Loucy (cell line): Measurements from ENCODE around the gene PLEKHG5.

Experiments
- H2AFZ ChIP-seq: fragments of 200-600 bp; sonication (generic); 2 replicates; pipeline ENCODE4 v1.6.0; 2016; ENCODE audit warnings: antibody characterized with exemption, mild to moderate bottlenecking, low read length, moderate library complexity
- H3F3A ChIP-seq: fragments of 200-600 bp; 2 replicates; pipeline ENCODE4 v1.6.0; 2016; ENCODE audit warnings: antibody characterized with exemption, low read depth, mild to moderate bottlenecking
- H3K27me3 ChIP-seq: fragments of 200-600 bp; sonication (generic); 2 replicates; pipeline ENCODE4 v1.6.1; 2014; ENCODE audit warnings: low read length, mild to moderate bottlenecking; ENCODE audit not compliant: insufficient read depth, poor library complexity, severe bottlenecking
- H3K36me3 ChIP-seq: fragments of 200-600 bp; sonication (generic); 2 replicates; pipeline ENCODE4 v1.6.1; 2016; ENCODE audit warnings: low read length; ENCODE audit not compliant: insufficient read depth
- H3K4me1 ChIP-seq: fragments of 200-600 bp; sonication (generic); 2 replicates; pipeline ENCODE4 v1.5.1; 2014; ENCODE audit warnings: low read length, mild to moderate bottlenecking; ENCODE audit not compliant: insufficient read depth, poor library complexity, severe bottlenecking
- H3K4me2 ChIP-seq: fragments of 200-600 bp; sonication (generic); 2 replicates; pipeline ENCODE4 v1.6.0; 2014; ENCODE audit warnings: antibody characterized with exemption, low read length, low read depth, mild to moderate bottlenecking; ENCODE audit not compliant: poor library complexity, severe bottlenecking
- H3K4me3 ChIP-seq: fragments of 200-600 bp; sonication (generic); 2 replicates; pipeline ENCODE4 v1.5.1; 2014; ENCODE audit warnings: low read length, mild to moderate bottlenecking, mixed read lengths; ENCODE audit not compliant: poor library complexity, severe bottlenecking
- H3K79me2 ChIP-seq: fragments of 200-600 bp; sonication (generic); 2 replicates; pipeline ENCODE4 v1.6.1; 2014; ENCODE audit warnings: low read length; ENCODE audit not compliant: insufficient read depth
- H3K9ac ChIP-seq: fragments of 200-600 bp; sonication (generic); 2 replicates; pipeline ENCODE4 v1.6.0; 2014; ENCODE audit warnings: mild to moderate bottlenecking, low read depth, low read length, moderate library complexity; ENCODE audit not compliant: poor library complexity, severe bottlenecking
- H3K9me2 ChIP-seq: fragments of 200-600 bp; sonication (generic); replicated peaks from 2 replicates; pipeline ENCODE4 v1.6.1; 2016; ENCODE audit warnings: low read depth, low read length, mixed read lengths
- H3K9me3 ChIP-seq: fragments of 200-600 bp; sonication (generic); 2 replicates; pipeline ENCODE4 v1.6.1; 2014; ENCODE audit warnings: mild to moderate bottlenecking, antibody characterized with exemption, low read length, low read depth; ENCODE audit not compliant: insufficient read depth
- H4K20me1 ChIP-seq: fragments of 200-600 bp; sonication (generic); 2 replicates; pipeline ENCODE4 v1.6.0; 2014; ENCODE audit warnings: antibody characterized with exemption, low read length, mild to moderate bottlenecking; ENCODE audit not compliant: insufficient read depth, poor library complexity, severe bottlenecking
- EZH2phosphoT487 ChIP-seq: fragments of 200-600 bp; IDR thresholded peaks from 2 replicates; pipeline ENCODE4 v1.6.1; 2018; ENCODE audit warnings: antibody characterized with exemption, mild to moderate bottlenecking, moderate library complexity, borderline replicate concordance
- TF ChIP-seq, protein P1 (sequence below): fragments of 200-600 bp; sonication (generic); conservative IDR thresholded peaks from 2 replicates; pipeline ENCODE4 v1.5.1; 2014; ENCODE audit warnings: mild to moderate bottlenecking, antibody characterized with exemption, low read length

PLEKHG5 gene

GRCh38 chr1:6491480-6491962, at the start of gene PLEKHG5:
TSS of gene PLEKHG5 (minus strand) at chr1:6491667. CDS start at chr1:6477571, 14,096 bp downstream.
- Histone ChIP-seq H4K20me1 (no peaks in the 10 kb centered on the region), H3K4me1 (peaks cover 36% of the 10 kb centered on the region), H3K9ac (peak within 1 kb of the TSS; percentile 92), H3K9me2 (no peaks in the 10 kb centered on the region), H3K4me3 (peak within 1 kb of the TSS; percentile 97), H2AFZ (peak within 1 kb of the TSS; percentile 90), H3F3A (peaks cover 5% of the 10 kb centered on the region; the same call in 1 of the 2 replicates), H3K9me3 (no peaks in the 10 kb centered on the region), H3K4me2 (peak within 1 kb of the TSS; percentile 97), H3K79me2 (0 out of 2 replicates have a peak, but pooled peaks cover 4% of the 10 kb centered on the region), H3K36me3 (no peaks in the 10 kb centered on the region), H3K27me3 (no peaks in the 10 kb centered on the region)
- TF ChIP-seq, protein P1, sequence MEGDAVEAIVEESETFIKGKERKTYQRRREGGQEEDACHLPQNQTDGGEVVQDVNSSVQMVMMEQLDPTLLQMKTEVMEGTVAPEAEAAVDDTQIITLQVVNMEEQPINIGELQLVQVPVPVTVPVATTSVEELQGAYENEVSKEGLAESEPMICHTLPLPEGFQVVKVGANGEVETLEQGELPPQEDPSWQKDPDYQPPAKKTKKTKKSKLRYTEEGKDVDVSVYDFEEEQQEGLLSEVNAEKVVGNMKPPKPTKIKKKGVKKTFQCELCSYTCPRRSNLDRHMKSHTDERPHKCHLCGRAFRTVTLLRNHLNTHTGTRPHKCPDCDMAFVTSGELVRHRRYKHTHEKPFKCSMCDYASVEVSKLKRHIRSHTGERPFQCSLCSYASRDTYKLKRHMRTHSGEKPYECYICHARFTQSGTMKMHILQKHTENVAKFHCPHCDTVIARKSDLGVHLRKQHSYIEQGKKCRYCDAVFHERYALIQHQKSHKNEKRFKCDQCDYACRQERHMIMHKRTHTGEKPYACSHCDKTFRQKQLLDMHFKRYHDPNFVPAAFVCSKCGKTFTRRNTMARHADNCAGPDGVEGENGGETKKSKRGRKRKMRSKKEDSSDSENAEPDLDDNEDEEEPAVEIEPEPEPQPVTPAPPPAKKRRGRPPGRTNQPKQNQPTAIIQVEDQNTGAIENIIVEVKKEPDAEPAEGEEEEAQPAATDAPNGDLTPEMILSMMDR, result no peak
- no peak for TF ChIP-seq EZH2phosphoT487

DNA sequence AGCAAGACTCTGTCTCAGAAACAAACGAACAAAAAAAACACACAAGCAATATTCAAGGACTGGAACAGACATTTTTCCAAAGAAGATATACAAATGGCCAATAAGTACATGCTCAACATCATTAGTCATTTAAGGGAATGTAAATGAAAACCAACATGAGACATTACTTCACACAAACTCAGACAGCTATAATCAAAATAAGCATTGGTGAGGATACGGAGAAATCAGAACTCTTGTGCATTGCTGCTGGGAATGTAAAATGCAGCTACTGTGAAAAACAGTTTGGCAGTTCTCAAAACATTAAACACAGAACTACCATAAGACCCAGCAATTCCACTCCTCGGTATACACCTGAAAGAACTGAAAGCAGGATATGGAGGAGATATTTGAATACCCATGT, 47.5 kb upstream of the PLEKHG5 start:
- H3K9me2 ChIP-seq, result no peaks in the 10 kb centered on the region
- H3K4me3 ChIP-seq, result no peak overlapping the region
- peaks cover 30% of the 10 kb centered on the region; the same call in 1 of the 2 replicates for H3K36me3 ChIP-seq
- H3K4me1 ChIP-seq, result no peaks in the 10 kb centered on the region
- no peaks in the 10 kb centered on the region for H3K9me3 ChIP-seq
- H2AFZ ChIP-seq, result no peak overlapping the region
- H3K9ac ChIP-seq, result no peak overlapping the region
- no peaks in the 10 kb centered on the region for H3K79me2 ChIP-seq
- no peaks in the 10 kb centered on the region for H3F3A ChIP-seq
- TF ChIP-seq EZH2phosphoT487, result no peak
- TF ChIP-seq, protein P1, result no peak
- no peaks in the 10 kb centered on the region for H3K27me3 ChIP-seq
- H3K4me2 ChIP-seq, result no peak overlapping the region
- H4K20me1 ChIP-seq, result peaks cover 5% of the 10 kb centered on the region

- Histone ChIP-seq H3K9me2 (no peaks in the 10 kb centered on the region), H3K27me3 (no peaks in the 10 kb centered on the region), H3K4me3 (no peak overlapping the region), H3K4me1 (no peaks in the 10 kb centered on the region), H3K36me3 (peaks cover 46% of the 10 kb centered on the region; the same call in 1 of the 2 replicates), H3F3A (no peaks in the 10 kb centered on the region), H4K20me1 (peaks cover 5% of the 10 kb centered on the region), H3K4me2 (no peak overlapping the region), H3K9ac (no peak overlapping the region), H3K79me2 (no peaks in the 10 kb centered on the region), H3K9me3 (no peaks in the 10 kb centered on the region), H2AFZ (no peak overlapping the region)
- TF ChIP-seq, protein P1, result no peak
- no peak for TF ChIP-seq EZH2phosphoT487
Measured at GRCh38 chr1:6536291-6536690, 44.8 kb upstream of the PLEKHG5 start.
